ENCODE data around the gene CTBP2. TPM values are rescaled to one million over a fixed set of nuclear protein-coding genes. Genes with fewer than 3 reads are reported as not detected.

Gene CTBP2
- total RNA-seq, 6 experiments from 2014 or later, result 3.2 to 8.2 (median 5.4) TPM

DNA sequence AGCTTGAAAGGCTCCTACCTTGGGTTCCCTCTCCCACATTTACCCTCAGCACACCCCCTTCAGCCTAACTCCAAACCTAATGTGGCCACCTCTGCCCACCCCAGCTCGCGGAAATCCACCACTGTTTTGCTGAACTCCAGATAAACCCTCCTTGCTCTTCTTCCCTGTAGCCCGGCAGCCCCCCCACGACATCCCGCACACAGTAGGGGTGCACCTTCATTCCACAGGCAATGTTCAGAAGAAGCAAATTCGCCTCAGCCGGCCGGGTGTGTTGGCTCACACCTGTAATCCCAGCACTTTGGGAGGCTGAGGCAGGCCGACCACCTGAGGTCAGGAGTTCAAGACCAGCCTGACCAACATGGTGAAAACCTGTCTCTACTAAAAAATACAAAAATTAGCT is 17.4 kb downstream of the CTBP2 start:
- no peak for DNase-seq
- H3K4me3 ChIP-seq, result no peak overlapping the region
- intact Hi-C loops (cut with DNase I), result no loop called here
- H3K27ac ChIP-seq, result no peak overlapping the region
- H3K36me3 ChIP-seq, result no peaks in the 10 kb centered on the region
- TF ChIP-seq, protein P1, sequence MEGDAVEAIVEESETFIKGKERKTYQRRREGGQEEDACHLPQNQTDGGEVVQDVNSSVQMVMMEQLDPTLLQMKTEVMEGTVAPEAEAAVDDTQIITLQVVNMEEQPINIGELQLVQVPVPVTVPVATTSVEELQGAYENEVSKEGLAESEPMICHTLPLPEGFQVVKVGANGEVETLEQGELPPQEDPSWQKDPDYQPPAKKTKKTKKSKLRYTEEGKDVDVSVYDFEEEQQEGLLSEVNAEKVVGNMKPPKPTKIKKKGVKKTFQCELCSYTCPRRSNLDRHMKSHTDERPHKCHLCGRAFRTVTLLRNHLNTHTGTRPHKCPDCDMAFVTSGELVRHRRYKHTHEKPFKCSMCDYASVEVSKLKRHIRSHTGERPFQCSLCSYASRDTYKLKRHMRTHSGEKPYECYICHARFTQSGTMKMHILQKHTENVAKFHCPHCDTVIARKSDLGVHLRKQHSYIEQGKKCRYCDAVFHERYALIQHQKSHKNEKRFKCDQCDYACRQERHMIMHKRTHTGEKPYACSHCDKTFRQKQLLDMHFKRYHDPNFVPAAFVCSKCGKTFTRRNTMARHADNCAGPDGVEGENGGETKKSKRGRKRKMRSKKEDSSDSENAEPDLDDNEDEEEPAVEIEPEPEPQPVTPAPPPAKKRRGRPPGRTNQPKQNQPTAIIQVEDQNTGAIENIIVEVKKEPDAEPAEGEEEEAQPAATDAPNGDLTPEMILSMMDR (IDR thresholded peaks at IDR 0.05), result no peak
- TF ChIP-seq POLR2A (IDR thresholded peaks at IDR 0.05), result no peak
- no peaks in the 10 kb centered on the region for H3K9me3 ChIP-seq
- no peak for ATAC-seq
- no peaks in the 10 kb centered on the region for H3K27me3 ChIP-seq
- WGBS (ENCODE audit: insufficient coverage, low coverage, low lambda C conversion rate, missing lambda C conversion rate), result 63% methylated on average over 8 of the region's 9 CpGs
- no peaks in the 10 kb centered on the region for H3K4me1 ChIP-seq

DNA sequence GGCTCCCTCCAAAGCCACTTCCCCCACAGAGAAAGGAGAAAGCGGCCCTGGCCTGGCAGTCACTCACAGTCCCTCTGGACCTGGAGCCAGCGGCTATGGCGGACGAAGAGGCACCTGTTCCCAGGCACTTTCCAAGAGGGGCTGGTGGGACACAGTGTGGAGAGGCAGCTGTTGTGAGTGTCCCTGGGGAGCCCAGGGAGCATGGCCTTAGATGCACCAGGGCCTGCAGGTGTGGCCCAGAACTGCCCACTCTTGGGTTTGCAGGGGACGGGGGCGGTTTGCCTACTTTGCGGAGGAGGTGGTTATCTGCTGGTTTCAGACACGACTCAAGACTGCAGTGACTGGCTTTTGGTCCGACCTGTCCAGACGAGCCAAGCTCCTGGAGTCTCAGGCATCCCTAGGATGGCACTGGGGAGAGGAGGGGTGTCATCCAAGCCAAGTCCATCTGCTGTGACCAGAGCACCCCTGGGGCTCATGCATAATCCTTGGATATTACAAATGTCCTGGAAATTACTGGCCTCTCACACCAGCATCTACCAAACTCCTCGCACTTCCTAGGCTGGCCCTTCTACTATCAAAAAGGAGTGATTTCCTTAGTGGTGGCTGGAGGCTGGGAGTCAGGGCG is 18.4 kb downstream of the CTBP2 start:
- no peaks in the 10 kb centered on the region for H3K4me1 ChIP-seq
- H3K27me3 ChIP-seq, result no peaks in the 10 kb centered on the region
- DNase-seq, result no peak
- no peak overlapping the region for H3K4me3 ChIP-seq
- intact Hi-C loops (cut with DNase I), result no loop called here
- no CpG with 5 or more reads among the region's 12 CpGs for WGBS (ENCODE audit: insufficient coverage, low coverage, low lambda C conversion rate, missing lambda C conversion rate)
- no peaks in the 10 kb centered on the region for H3K9me3 ChIP-seq
- TF ChIP-seq, protein P1 (IDR thresholded peaks at IDR 0.05), result no peak
- TF ChIP-seq POLR2A (IDR thresholded peaks at IDR 0.05), result no peak
- ATAC-seq, result no peak
- no peak overlapping the region for H3K27ac ChIP-seq
- H3K36me3 ChIP-seq, result no peaks in the 10 kb centered on the region

DNA sequence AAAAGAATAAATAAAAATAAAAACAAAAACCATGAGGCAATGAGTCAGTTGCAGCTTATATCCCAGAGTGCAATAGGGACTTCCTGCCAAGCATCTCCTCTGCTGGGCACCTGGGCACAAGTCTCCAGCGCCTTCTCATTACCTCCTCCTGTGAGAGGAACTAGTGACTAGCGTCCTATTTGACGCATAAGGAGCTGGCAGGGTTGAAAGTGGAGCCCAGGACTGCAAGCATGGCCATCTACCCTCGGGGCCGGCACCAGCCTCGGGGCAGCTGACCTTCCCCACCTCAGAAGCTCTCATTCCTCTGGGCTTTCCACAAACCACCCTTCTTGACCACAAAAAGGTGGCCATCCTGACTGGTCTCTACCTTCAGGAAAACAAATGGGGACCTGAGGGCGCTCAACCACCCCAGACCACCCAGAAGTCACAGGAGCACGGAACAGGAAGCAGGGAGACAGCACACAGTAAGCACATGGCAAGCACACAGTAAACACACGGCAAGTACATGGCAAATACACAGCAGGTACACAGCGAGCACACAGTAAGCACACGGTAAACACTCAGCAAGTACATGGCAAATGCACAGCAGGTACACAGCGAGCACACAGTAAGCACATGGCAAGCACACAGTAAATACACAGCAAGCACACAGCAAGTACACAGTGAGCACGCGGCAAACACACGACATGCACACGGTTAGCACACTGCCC is 19.1 kb downstream of the CTBP2 start:
- WGBS (ENCODE audit: insufficient coverage, low coverage, low lambda C conversion rate, missing lambda C conversion rate), result 86% methylated on average over 13 of the region's 16 CpGs
- Histone ChIP-seq H3K4me3 (no peak overlapping the region), H3K27ac (no peak overlapping the region), H3K27me3 (no peaks in the 10 kb centered on the region), H3K4me1 (no peaks in the 10 kb centered on the region), H3K9me3 (no peaks in the 10 kb centered on the region), H3K36me3 (no peaks in the 10 kb centered on the region)
- no peak for TF ChIP-seq POLR2A (IDR thresholded peaks at IDR 0.05)
- intact Hi-C loops (cut with DNase I), result no loop called here
- ATAC-seq (no peak), DNase-seq (no peak)

DNA sequence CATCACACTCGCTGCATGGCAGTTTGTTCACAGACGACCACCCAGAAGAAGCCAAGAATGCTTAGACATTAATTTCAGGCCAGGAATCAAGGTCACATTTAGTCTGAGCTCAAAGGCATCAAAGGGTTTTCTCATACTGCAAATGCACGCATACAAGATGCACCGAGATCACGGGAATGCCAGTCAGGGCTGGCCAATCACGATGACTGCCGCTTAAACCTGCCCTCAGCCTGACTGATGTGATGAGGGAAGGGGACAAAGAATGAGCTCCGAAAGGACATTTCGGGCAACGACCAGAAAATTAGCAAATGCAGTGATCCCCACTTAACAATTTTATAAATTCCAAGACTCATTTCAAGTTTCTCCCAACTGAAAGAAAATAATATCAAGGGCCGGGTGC is 20.2 kb downstream of the CTBP2 start:
- Histone ChIP-seq H3K27me3 (no peaks in the 10 kb centered on the region), H3K27ac (no peak overlapping the region), H3K4me3 (no peak overlapping the region), H3K36me3 (no peaks in the 10 kb centered on the region), H3K9me3 (no peaks in the 10 kb centered on the region), H3K4me1 (no peaks in the 10 kb centered on the region)
- DNase-seq (no peak), ATAC-seq (no peak)
- intact Hi-C loops (cut with DNase I), result no loop called here
- TF ChIP-seq, protein P1 (IDR thresholded peaks at IDR 0.05), result no peak
- no peak for TF ChIP-seq POLR2A (IDR thresholded peaks at IDR 0.05)
- WGBS (ENCODE audit: insufficient coverage, low coverage, low lambda C conversion rate, missing lambda C conversion rate), result 73% methylated on average over 5 of the region's 11 CpGs

DNA sequence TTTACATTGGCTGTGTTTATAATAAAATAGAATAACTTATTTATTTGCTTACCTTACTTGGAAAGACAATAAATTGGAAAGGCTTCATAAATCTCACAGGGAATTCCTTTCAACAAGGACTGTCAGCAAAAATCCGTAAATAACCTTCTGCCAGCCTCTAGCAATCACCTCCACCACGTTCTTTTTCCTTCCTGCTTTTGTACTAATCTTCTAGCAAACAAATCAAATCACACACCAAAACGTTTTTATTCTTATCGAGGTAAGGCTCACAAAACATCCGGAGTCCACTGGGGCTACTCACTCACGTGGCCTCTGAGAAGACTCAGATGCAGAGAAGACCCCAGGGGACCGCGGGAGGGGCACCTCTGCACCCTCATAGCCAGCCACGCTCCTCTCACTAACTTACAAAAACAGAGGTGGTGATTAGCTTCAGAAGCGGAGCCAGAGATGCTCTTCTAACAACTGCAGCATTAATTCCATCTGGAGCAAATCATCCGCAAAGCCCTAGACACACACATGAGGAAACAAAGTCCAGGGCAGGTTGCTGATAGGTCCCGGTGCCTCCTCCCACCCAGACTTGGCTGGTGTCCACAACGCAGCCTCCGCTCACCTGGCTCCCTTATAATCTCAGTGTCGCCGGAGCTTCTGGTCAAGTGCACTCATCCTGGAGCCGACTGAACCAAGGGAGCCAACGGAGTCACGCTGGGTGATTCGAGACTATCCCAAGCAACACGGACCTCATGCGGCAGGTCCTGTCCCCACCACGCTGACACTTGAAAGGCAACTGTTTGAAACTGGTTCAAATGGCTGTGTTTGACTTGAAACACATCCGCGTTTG is 22.5 kb downstream of the CTBP2 start:
- H3K27me3 ChIP-seq, result no peaks in the 10 kb centered on the region
- H3K9me3 ChIP-seq, result no peaks in the 10 kb centered on the region
- ATAC-seq (peak; percentile 20 to 37 (median 30)), DNase-seq (no peak)
- WGBS (ENCODE audit: insufficient coverage, low coverage, low lambda C conversion rate, missing lambda C conversion rate), result 32% methylated on average over 19 of the region's 25 CpGs
- H3K4me1 ChIP-seq, result no peaks in the 10 kb centered on the region
- H3K36me3 ChIP-seq, result no peaks in the 10 kb centered on the region
- H3K27ac ChIP-seq, result no peak overlapping the region
- TF ChIP-seq, protein P1 (IDR thresholded peaks at IDR 0.05), result no peak
- H3K4me3 ChIP-seq, result no peak overlapping the region
- intact Hi-C loops (cut with DNase I), result no loop called here

Data from right lobe of liver (tissue), 6 donors.